H1 (cell line): Measurements from ENCODE around the gene NOL12. TPM values are rescaled to one million over a fixed set of nuclear protein-coding genes. Genes with fewer than 3 reads are reported as not detected.

Source experiments
- CTCF ChIA-PET: fragments of 300-600 bp; sonication (Branson Sonifier 250); formaldehyde crosslinking; loops from one replicate; lab custom pipeline; 2021; ENCODE audit not compliant: partially characterized antibody; lab: Charles Lee
- POLR2A ChIA-PET: fragments of 300-600 bp; sonication (Branson Sonifier 250); formaldehyde crosslinking; loops from one replicate; lab custom pipeline; 2021; ENCODE audit warnings: inconsistent platforms; ENCODE audit not compliant: partially characterized antibody; lab: Charles Lee
- DNase-seq, 2 experiments: peaks; one replicate each; pipeline versions ENCODE4 v3.0.0 to v3.0.0-alpha.2; 2010 to 2022; ENCODE audit warnings: low spot score in 2 of 2, low read depth in 1 of 2, mixed read lengths in 1 of 2
- FAIRE-seq: peaks from 2 replicates; lab custom pipeline; 2011; peaks lifted over from hg19 to GRCh38; lab: Jason Lieb, UNC
- H2AFZ ChIP-seq: 2 replicates; pipeline ENCODE4 v1.8.1; 2012; ENCODE audit warnings: low read length, inconsistent platforms
- H2AK5ac ChIP-seq: 2 replicates; pipeline ENCODE4 v1.6.1; 2013; ENCODE audit warnings: low read depth, low read length
- H2BK120ac ChIP-seq: replicated peaks from 2 replicates; pipeline ENCODE3; 2013; ENCODE audit warnings: low read depth, low read length, inconsistent platforms
- H2BK12ac ChIP-seq: 2 replicates; pipeline ENCODE4 v1.6.1; 2013; ENCODE audit warnings: low read depth, low read length
- H2BK15ac ChIP-seq: 2 replicates; pipeline ENCODE4 v1.6.1; 2013; ENCODE audit warnings: low read length
- H2BK20ac ChIP-seq: 2 replicates; pipeline ENCODE4 v1.6.1; 2013; ENCODE audit warnings: low read length
- H2BK5ac ChIP-seq: 2 replicates; pipeline ENCODE4 v1.6.1; 2013; ENCODE audit warnings: low read depth, low read length
- H3K14ac ChIP-seq: 2 replicates; pipeline ENCODE4 v1.6.1; 2013; ENCODE audit warnings: inconsistent platforms; ENCODE audit not compliant: insufficient read length
- H3K18ac ChIP-seq: 2 replicates; pipeline ENCODE4 v1.6.1; 2013; ENCODE audit warnings: low read length; ENCODE audit errors: extremely low read depth
- H3K23ac ChIP-seq: 2 replicates; pipeline ENCODE4 v1.6.1; 2013; ENCODE audit warnings: inconsistent platforms; ENCODE audit not compliant: insufficient read length
- H3K23me2 ChIP-seq: 2 replicates; pipeline ENCODE4 v1.6.1; 2013; ENCODE audit warnings: low read depth, low read length
- H3K27ac ChIP-seq: 2 replicates; pipeline ENCODE4 v1.6.1; 2011; ENCODE audit warnings: low read depth, low read length, inconsistent platforms
- H3K27me3 ChIP-seq, 4 experiments: replicated peaks in 1 of 4; 1 replicate in 1 of 4; 2 replicates in 3 of 4; pipeline versions ENCODE4 v1.6.1 to v1.8.1; 2011 to 2013; ENCODE audit warnings: low read length in 3 of 4, mild to moderate bottlenecking in 3 of 4, inconsistent platforms in 2 of 4, mixed read lengths in 2 of 4, moderate library complexity in 1 of 4; ENCODE audit not compliant: control insufficient read depth in 3 of 4, insufficient read depth in 3 of 4; ENCODE audit errors: extremely low read depth in 1 of 4
- H3K36me3 ChIP-seq, 4 experiments: 2 replicates each; pipeline versions ENCODE4 v1.6.1 to v1.8.1; 2011 to 2013; ENCODE audit warnings: mild to moderate bottlenecking in 4 of 4, low read length in 3 of 4, moderate library complexity in 2 of 4, control low read depth in 1 of 4, inconsistent platforms in 1 of 4; ENCODE audit not compliant: insufficient read depth in 4 of 4, control insufficient read depth in 2 of 4
- H3K4ac ChIP-seq: replicated peaks from 2 replicates; pipeline ENCODE3; 2013; ENCODE audit warnings: low read length, low read depth, mixed read lengths, inconsistent platforms; ENCODE audit not compliant: insufficient read length
- H3K4me1 ChIP-seq, 4 experiments: replicated peaks in 1 of 4; 1 replicate in 1 of 4; 2 replicates in 3 of 4; pipeline versions ENCODE4 v1.6.1 to v1.8.1; 2011 to 2013; ENCODE audit warnings: low read length in 3 of 4, inconsistent platforms in 2 of 4, mixed read lengths in 1 of 4; ENCODE audit not compliant: insufficient read depth in 4 of 4, control insufficient read depth in 3 of 4
- H3K4me2 ChIP-seq, 2 experiments: 2 replicates each; pipeline versions ENCODE4 v1.6.1 to v1.8.1; 2011 to 2013; ENCODE audit warnings: low read depth in 2 of 2, low read length in 2 of 2, control low read depth in 1 of 2, inconsistent platforms in 1 of 2, mild to moderate bottlenecking in 1 of 2; ENCODE audit not compliant: insufficient read depth in 1 of 2
- H3K4me3 ChIP-seq, 4 experiments: fragments of 200-600, 300-600 bp in 1 of 4; sonication (generic), shearing (Covaris generic), sonication (Bioruptor Twin) in 1 of 4; 2 replicates each; pipeline versions ENCODE4 v1.5.1 to v1.8.1; 2011 to 2016; ENCODE audit warnings: low read length in 4 of 4, low read depth in 3 of 4, control low read depth in 2 of 4, inconsistent platforms in 2 of 4, mild to moderate bottlenecking in 2 of 4, mixed read lengths in 1 of 4, moderate library complexity in 1 of 4; ENCODE audit not compliant: insufficient read depth in 2 of 4; ENCODE audit errors: extremely low read depth in 1 of 4
- H3K56ac ChIP-seq: replicated peaks from 2 replicates; pipeline ENCODE3; 2013; ENCODE audit warnings: low read depth, mild to moderate bottlenecking, mixed read lengths, low read length, inconsistent platforms; ENCODE audit not compliant: insufficient read length
- H3K79me1 ChIP-seq: 2 replicates; pipeline ENCODE4 v1.6.1; 2013; ENCODE audit warnings: low read depth, low read length, control low read depth
- H3K79me2 ChIP-seq, 2 experiments: 2 replicates each; pipeline versions ENCODE4 v1.6.1 to v1.8.1; 2012 to 2013; ENCODE audit warnings: low read length in 2 of 2, mild to moderate bottlenecking in 2 of 2, inconsistent platforms in 1 of 2; ENCODE audit not compliant: insufficient read depth in 2 of 2, control insufficient read depth in 1 of 2
- H3K9ac ChIP-seq, 4 experiments: replicated peaks in 1 of 4; 1 replicate in 1 of 4; 2 replicates in 3 of 4; pipeline versions ENCODE4 v1.6.1 to v1.8.1; 2011 to 2013; ENCODE audit warnings: low read depth in 3 of 4, low read length in 3 of 4, control low read depth in 2 of 4, mild to moderate bottlenecking in 2 of 4, moderate library complexity in 2 of 4, inconsistent platforms in 1 of 4; ENCODE audit errors: extremely low read depth in 1 of 4
- H3K9me3 ChIP-seq, 2 experiments: 2 replicates each; pipeline versions ENCODE4 v1.6.1 to v1.8.1; 2012 to 2013; ENCODE audit warnings: mild to moderate bottlenecking in 2 of 2, moderate library complexity in 2 of 2, control low read depth in 1 of 2, inconsistent platforms in 1 of 2, low read depth in 1 of 2, low read length in 1 of 2, mixed read lengths in 1 of 2; ENCODE audit not compliant: insufficient read depth in 2 of 2
- H4K20me1 ChIP-seq, 2 experiments: replicated peaks in 1 of 2; 2 replicates each; pipeline versions ENCODE3 to v1.8.1; 2011 to 2013; ENCODE audit warnings: inconsistent platforms in 2 of 2, low read length in 2 of 2, mild to moderate bottlenecking in 1 of 2; ENCODE audit not compliant: insufficient read depth in 2 of 2, control insufficient read depth in 1 of 2
- H4K5ac ChIP-seq: 2 replicates; pipeline ENCODE4 v1.6.1; 2013; ENCODE audit warnings: low read length, low read depth, mixed read lengths, inconsistent platforms; ENCODE audit not compliant: insufficient read length
- H4K8ac ChIP-seq: 2 replicates; pipeline ENCODE4 v1.8.0; 2013; ENCODE audit warnings: mild to moderate bottlenecking, moderate library complexity, low read length, inconsistent platforms; ENCODE audit not compliant: insufficient read depth; ENCODE audit errors: extremely low read depth
- H4K91ac ChIP-seq: replicated peaks from 2 replicates; pipeline ENCODE3; 2013; ENCODE audit warnings: low read length, mixed read lengths, inconsistent platforms; ENCODE audit not compliant: insufficient read length
- CREB1 ChIP-seq: IDR thresholded peaks from 2 replicates; pipeline ENCODE4 v1.6.1; 2012; ENCODE audit warnings: inconsistent platforms
- WGBS, 2 experiments: shearing (Covaris generic) in 1 of 2; methylation state at CpG; one replicate each; pipeline versions ENCODE4 v1.1.6 to v1.1.7; 2013 to 2015; ENCODE audit warnings: low lambda C conversion rate in 2 of 2, mixed read lengths in 2 of 2, inconsistent platforms in 1 of 2, low coverage in 1 of 2, missing lambda C conversion rate in 1 of 2; ENCODE audit not compliant: insufficient replicate concordance in 2 of 2, insufficient coverage in 1 of 2, insufficient read length in 1 of 2; ENCODE audit errors: extremely low coverage in 1 of 2, missing lambda C conversion rate in 1 of 2; 5-methylcytosine and 5-hydroxymethylcytosine counted together
- polyA plus RNA-seq, 7 experiments: library from polyadenylated mRNA; depleted of rRNA in 3 of 7; stranded (reverse) in 5 of 7; unstranded in 2 of 7; fragments of >200 nt in 5 of 7; fragments of 200-250 nt in 2 of 7; gene quantifications; 1 replicate in 5 of 7; 2 replicates in 1 of 7; 4 replicates in 1 of 7; pipeline versions ENCODE4 v1.2.1 to v1.2.3, GENCODE V29; 2011 to 2013; ENCODE audit warnings: missing spikeins in 2 of 7, mixed read lengths in 2 of 7
- total RNA-seq: library from RNA; stranded (reverse); fragmentation: NEBNext Ultra II Directional; extraction: Animal tissue kit (Norgen Biotek cat#: 25700); gene quantifications from 2 replicates; pipeline ENCODE4 v1.2.1, GENCODE V29; 2021

NOL12 gene
- total and polyA plus RNA-seq, 2 of the 8 experiments (the other 6 are each of a cell fraction or from before 2014, with no cell fraction given) = 25.3 to 28.3 TPM

DNA sequence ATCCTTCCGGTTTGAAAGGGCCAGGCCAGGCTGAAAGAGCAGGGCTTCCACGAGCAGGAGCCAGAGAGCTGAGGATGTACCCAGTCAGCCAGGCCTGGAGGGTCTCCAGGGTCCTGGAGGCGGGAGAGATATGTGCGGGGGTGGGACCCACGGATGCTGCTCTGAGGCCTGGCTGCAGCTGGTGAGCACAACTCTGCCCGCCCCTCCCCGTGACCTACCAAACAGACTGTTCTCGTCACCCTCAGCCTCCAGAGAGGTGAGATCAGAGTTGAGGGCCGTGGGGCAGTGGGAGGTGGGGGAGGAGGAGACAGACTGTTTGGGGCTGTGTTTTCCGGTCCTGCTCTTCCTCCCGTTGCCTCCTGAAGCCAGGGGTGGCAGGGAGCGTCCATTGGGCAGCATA lies 52.9 kb downstream of the NOL12 start:
- Histone ChIP-seq H3K14ac (no peak overlapping the region), H4K20me1 (peaks cover 13 to 14% of the 10 kb centered on the region in 2 experiments), H3K4me1 (peaks cover 0 to 3% (median 1%) of the 10 kb centered on the region in 4 experiments; a peak in 3 of 7 replicates), H3K18ac (no peak overlapping the region), H4K5ac (no peak overlapping the region), H3K27me3 (peaks cover 2 to 67% (median 48%) of the 10 kb centered on the region in 4 experiments), H4K8ac (peak overlapping the region; percentile 1; the same call in 1 of the 2 replicates), H3K9me3 (no peaks in the 10 kb centered on the region), H3K23me2 (peaks cover 5% of the 10 kb centered on the region; the same call in 1 of the 2 replicates), H3K4me3 (no peak overlapping the region), H4K91ac (no peak overlapping the region), H2BK120ac (no peak overlapping the region), H2BK20ac (no peak overlapping the region), H2BK12ac (no peak overlapping the region), H2BK15ac (no peak overlapping the region), H2BK5ac (no peak overlapping the region), H3K79me1 (no peaks in the 10 kb centered on the region), H3K4ac (no peak overlapping the region), H3K4me2 (no peak overlapping the region), H3K23ac (no peak overlapping the region), H2AK5ac (no peak overlapping the region), H2AFZ (no peak overlapping the region), H3K36me3 (0 out of 8 replicates have a peak, but pooled peaks cover 0 to 2% (median 0%) of the 10 kb centered on the region in 4 experiments), H3K9ac (no peak overlapping the region), H3K27ac (no peak overlapping the region), H3K56ac (no peak overlapping the region), H3K79me2 (no peaks in the 10 kb centered on the region)
- no peak for DNase-seq
- whole genome bisulfite sequencing, 2 experiments = 87% methylated on average over 12 of the region's 12 CpGs; no CpG with 5 or more reads in 1 of the 2 experiments
- no peak for FAIRE-seq
- POLR2A ChIA-PET = interaction anchor here (1.6 to 3.1 kb wide), 3 partner anchors 10 to 101 kb away, joined by 4 to 24 read pairs (median 5); no protein-coding TSS in a partner anchor
- CTCF ChIA-PET = interaction anchor here (1.1 to 1.8 kb wide), 2 partner anchors 45 to 114 kb away, joined by 3 read pairs; no protein-coding TSS in a partner anchor
- TF ChIP-seq CREB1 = no peak
